GM19324 (cell line): Measurements from ENCODE around the gene RIMOC1.
"Not testable (repeated sequence)": the region's sequence is repeated elsewhere in the genome, so short reads cannot be mapped to it uniquely, and the experiment has no call there.

Source experiments
- ATAC-seq: cut with Tn5 transposase; IDR thresholded peaks from one replicate; pipeline ENCODE4 v1.9.1; 2021; ENCODE audit warnings: mild to moderate bottlenecking, moderate library complexity; ENCODE audit not compliant: unreplicated experiment, low FRiP score

The RIMOC1 gene

GRCh38 chr5:41885286-41885685, 18.9 kb upstream of the RIMOC1 start:
- ATAC-seq: no peak

- no peak for ATAC-seq
Observed at GRCh38 chr5:41891066-41891707, 13.0 kb upstream of the RIMOC1 start.

- no peak for ATAC-seq
Observed at GRCh38 chr5:41892031-41892430, 12.1 kb upstream of the RIMOC1 start.

- ATAC-seq: peak; percentile 69
Observed at GRCh38 chr5:41893074-41893851, 10.9 kb upstream of the RIMOC1 start.

GRCh38 chr5:41896230-41896629, 7.9 kb upstream of the RIMOC1 start:
- ATAC-seq: no peak

GRCh38 chr5:41903382-41903891, 707 bp upstream of the RIMOC1 start:
- no peak for ATAC-seq

GRCh38 chr5:41906151-41906550, 2.0 kb downstream of the RIMOC1 start:
- ATAC-seq: no peak

- no peak for ATAC-seq
Observed at GRCh38 chr5:41908374-41909079, 4.4 kb downstream of the RIMOC1 start.

- no peak for ATAC-seq
Observed at GRCh38 chr5:41918105-41918504, 14.0 kb downstream of the RIMOC1 start.

- no peak for ATAC-seq
Observed at GRCh38 chr5:41921166-41921565, 17.0 kb downstream of the RIMOC1 start.

GRCh38 chr5:41921874-41922273, 17.7 kb downstream of the RIMOC1 start:
- ATAC-seq: no peak

GRCh38 chr5:41924526-41924871, 20.4 kb downstream of the RIMOC1 start:
- ATAC-seq: no peak

- ATAC-seq: peak; percentile 99
Observed at GRCh38 chr5:41924872-41925554, 20.9 kb downstream of the RIMOC1 start, which contains the start of gene FBXO4. FBXO4 (plus strand) TSS chr5:41925281; CDS start chr5:41925310, 29 bp downstream.

- peak; percentile 33 for ATAC-seq
Observed at GRCh38 chr5:41925555-41925951, 21.4 kb downstream of the RIMOC1 start.

GRCh38 chr5:41927604-41928003, 23.5 kb downstream of the RIMOC1 start:
- ATAC-seq: no peak

- no peak for ATAC-seq
Observed at GRCh38 chr5:41929035-41929434, 24.9 kb downstream of the RIMOC1 start.

GRCh38 chr5:41932770-41933169, 28.6 kb downstream of the RIMOC1 start:
- ATAC-seq: no peak

GRCh38 chr5:41935544-41935943, 31.4 kb downstream of the RIMOC1 start:
- ATAC-seq: no peak

- no peak for ATAC-seq
Observed at GRCh38 chr5:41940641-41941040, 36.5 kb downstream of the RIMOC1 start.

GRCh38 chr5:41945332-41945955, 41.3 kb downstream of the RIMOC1 start:
- not testable (repeated sequence) for ATAC-seq
